Stimulated activated effector memory CD8-positive, alpha-beta T cell treated with anti-CD3 and anti-CD28 coated beads, Interleukin-12 subunit alpha, Interleukin-12 subunit beta, amount 100 ng/mL, for 72 hours (primary cell): ENCODE results near the gene PTMA.

ENCODE experiments used
- ATAC-seq: fragments of 150-1000 bp; cut with Tn5 transposase; 2 replicates; pipeline ENCODE4 v1.10.0; 2021
- DNase-seq, 2 donors: peaks; one replicate each; pipeline ENCODE4 v3.0.0; 2021 to 2022; ENCODE audit warnings: low spot score in 2 of 2
- H3K27ac Mint-ChIP-seq: one replicate; pipeline ENCODE4 v1.8.0; 2022; ENCODE audit warnings: mild to moderate bottlenecking, mixed read lengths
- H3K36me3 Mint-ChIP-seq: one replicate; pipeline ENCODE4 v1.8.0; 2022; ENCODE audit warnings: mild to moderate bottlenecking, mixed read lengths
- H3K4me1 Mint-ChIP-seq: one replicate; pipeline ENCODE4 v1.8.0; 2022; ENCODE audit warnings: mixed read lengths
- H3K4me3 Mint-ChIP-seq: one replicate; pipeline ENCODE4 v1.8.0; 2022; ENCODE audit warnings: mild to moderate bottlenecking, mixed read lengths
- H3K9me3 Mint-ChIP-seq: one replicate; pipeline ENCODE4 v1.8.0; 2022; ENCODE audit warnings: mixed read lengths

Gene PTMA

GRCh38 chr2:231715988-231716616 is 7.8 kb downstream of the PTMA start:
- Mint-ChIP-seq H3K36me3 (peaks cover 48% of the 10 kb centered on the region), H3K4me1 (peaks cover 55% of the 10 kb centered on the region), H3K4me3 (no peak overlapping the region), H3K27ac (peak overlapping the region; percentile 53), H3K9me3 (no peaks in the 10 kb centered on the region)
- no peak for ATAC-seq
- no peak for DNase-seq

DNA sequence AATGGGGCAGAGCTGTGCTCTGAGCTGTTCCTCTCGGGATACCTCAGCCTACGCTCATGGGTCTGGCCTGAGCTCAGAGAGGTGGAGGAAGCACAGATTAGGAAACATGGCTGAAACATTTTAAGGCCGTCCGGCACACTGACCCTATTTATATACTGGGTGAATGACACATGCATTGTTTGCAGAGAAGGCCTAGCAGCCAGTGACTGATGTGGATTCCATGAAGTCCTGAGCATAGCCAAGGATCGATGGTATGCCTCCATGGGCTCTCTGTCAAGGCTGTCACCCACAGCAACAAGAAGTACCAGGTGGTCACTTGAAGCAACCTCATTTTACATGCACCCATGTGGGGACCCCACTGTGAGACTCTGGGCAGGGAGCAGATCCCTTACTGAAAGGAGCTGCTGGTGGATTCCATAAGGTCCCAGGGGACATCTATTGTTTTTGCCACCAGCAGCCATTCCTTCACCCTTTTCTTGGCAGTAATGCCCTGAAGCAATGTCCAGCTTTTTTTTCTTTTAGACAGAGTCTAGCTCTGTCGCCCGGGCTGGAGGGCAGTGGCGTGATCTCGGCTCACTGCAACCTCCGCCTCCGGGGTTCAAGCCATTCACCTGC is 8.4 kb downstream of the PTMA start:
- no peak overlapping the region for H3K27ac Mint-ChIP-seq
- no peak for ATAC-seq
- H3K9me3 Mint-ChIP-seq = no peaks in the 10 kb centered on the region
- peaks cover 53% of the 10 kb centered on the region for H3K4me1 Mint-ChIP-seq
- no peak for DNase-seq
- no peak overlapping the region for H3K4me3 Mint-ChIP-seq
- peaks cover 41% of the 10 kb centered on the region for H3K36me3 Mint-ChIP-seq

GRCh38 chr2:231717281-231718171 is 9.2 kb downstream of the PTMA start:
- Mint-ChIP-seq H3K4me1 (peaks cover 46% of the 10 kb centered on the region), H3K27ac (no peak overlapping the region), H3K4me3 (no peak overlapping the region), H3K9me3 (no peaks in the 10 kb centered on the region), H3K36me3 (peaks cover 33% of the 10 kb centered on the region)
- ATAC-seq (no peak), DNase-seq (no peak)

DNA sequence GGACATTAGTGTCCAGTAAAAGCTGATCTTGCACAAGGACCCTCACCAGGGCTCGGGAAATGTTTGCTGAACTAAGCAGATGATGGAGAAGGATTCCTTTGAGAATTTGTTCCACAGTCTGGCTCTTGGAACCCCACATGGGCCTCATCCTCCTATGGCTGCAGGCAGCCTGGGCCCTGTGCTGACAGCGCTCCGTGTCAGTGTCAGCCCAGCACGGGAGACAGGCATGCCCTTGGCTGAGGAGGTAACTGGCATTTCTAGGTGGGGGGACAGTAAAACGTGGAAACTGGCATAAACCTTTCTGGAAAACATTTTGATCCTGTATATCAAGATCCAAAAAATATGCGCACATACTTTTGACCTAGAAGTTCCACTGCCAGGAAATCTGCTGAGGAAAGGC is 10.5 kb downstream of the PTMA start:
- ATAC-seq = no peak
- Mint-ChIP-seq H3K27ac (no peak overlapping the region), H3K4me3 (no peak overlapping the region), H3K36me3 (peaks cover 21% of the 10 kb centered on the region), H3K4me1 (peaks cover 37% of the 10 kb centered on the region), H3K9me3 (no peaks in the 10 kb centered on the region)
- no peak for DNase-seq

DNA sequence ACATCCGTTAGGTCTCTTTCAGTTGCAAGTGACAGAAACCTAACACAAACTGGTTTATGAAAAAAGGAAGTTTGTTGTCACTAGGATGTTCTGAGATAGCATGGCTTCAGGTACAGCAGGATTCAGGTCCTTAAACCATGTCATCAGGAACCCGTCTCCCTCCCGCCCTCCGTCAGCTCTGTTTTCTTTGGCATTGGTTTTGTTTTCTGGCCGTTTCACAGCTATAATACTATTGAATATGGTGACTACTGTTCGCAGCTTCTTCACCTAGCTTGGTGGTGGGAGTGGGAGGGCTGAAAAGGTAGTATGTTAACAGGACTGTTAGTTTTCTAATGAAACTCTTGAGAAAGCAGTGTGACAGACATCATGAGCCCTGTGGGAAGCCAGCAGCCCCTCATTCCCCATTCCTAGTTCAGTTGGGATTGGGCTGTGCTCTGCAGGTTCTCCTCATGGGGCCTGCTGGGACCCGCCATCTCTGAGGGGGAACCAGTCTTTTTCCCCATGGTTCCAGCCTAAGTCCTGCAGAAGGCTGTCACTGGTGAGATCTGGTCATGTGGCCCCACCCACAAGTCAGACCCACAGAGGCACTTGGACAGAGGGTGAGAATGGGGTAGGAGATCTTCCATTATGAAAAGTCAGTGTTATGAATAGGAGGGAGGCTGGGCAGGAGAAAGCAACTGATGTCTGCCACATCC is 12.1 kb downstream of the PTMA start:
- ATAC-seq = no peak
- no peak overlapping the region for H3K4me3 Mint-ChIP-seq
- no peak overlapping the region for H3K27ac Mint-ChIP-seq
- DNase-seq = no peak
- H3K4me1 Mint-ChIP-seq = peaks cover 22% of the 10 kb centered on the region
- no peaks in the 10 kb centered on the region for H3K9me3 Mint-ChIP-seq
- H3K36me3 Mint-ChIP-seq = peaks cover 9% of the 10 kb centered on the region

GRCh38 chr2:231720987-231721966 is 13.0 kb downstream of the PTMA start:
- no peak overlapping the region for H3K4me3 Mint-ChIP-seq
- ATAC-seq = peak; percentile 84
- peaks cover 2% of the 10 kb centered on the region for H3K36me3 Mint-ChIP-seq
- no peak for DNase-seq
- no peaks in the 10 kb centered on the region for H3K9me3 Mint-ChIP-seq
- H3K27ac Mint-ChIP-seq = no peak overlapping the region
- peaks cover 13% of the 10 kb centered on the region for H3K4me1 Mint-ChIP-seq

DNA sequence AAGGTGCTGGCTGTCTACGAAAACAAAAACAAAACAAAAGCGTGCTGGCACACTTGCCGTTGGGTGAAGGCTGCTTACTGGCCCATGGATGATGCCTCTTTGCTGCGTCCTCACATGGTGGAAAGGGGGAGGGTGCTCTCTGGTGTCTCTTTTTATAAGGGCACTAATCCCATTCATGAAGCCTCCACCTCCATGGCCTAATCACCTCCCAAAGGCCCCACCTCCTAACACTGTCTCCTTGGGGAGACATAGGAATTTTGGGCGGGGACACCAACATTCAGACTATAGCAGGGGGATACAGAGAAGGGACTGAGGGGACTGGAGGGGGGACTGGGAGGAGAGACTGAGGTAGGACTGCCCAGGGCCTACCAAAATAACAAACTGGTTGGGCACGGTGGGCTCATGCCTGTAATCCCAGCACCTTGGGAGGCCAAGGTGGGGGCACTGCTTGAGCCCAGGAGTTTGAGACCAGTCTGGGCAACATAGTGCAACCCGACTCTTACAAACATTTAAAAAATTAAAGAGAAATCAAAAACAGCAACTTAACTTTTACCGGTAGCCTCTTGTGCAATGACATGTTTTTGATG is 14.5 kb downstream of the PTMA start:
- Mint-ChIP-seq H3K4me3 (no peak overlapping the region), H3K4me1 (peaks cover 12% of the 10 kb centered on the region), H3K36me3 (no peaks in the 10 kb centered on the region), H3K9me3 (no peaks in the 10 kb centered on the region), H3K27ac (no peak overlapping the region)
- ATAC-seq (no peak), DNase-seq (no peak)

GRCh38 chr2:231725476-231725875 is 17.2 kb downstream of the PTMA start:
- Mint-ChIP-seq H3K27ac (no peak overlapping the region), H3K9me3 (no peaks in the 10 kb centered on the region), H3K4me1 (peaks cover 11% of the 10 kb centered on the region), H3K4me3 (no peak overlapping the region), H3K36me3 (peaks cover 8% of the 10 kb centered on the region)
- ATAC-seq = no peak
- no peak for DNase-seq

- no peaks in the 10 kb centered on the region for H3K9me3 Mint-ChIP-seq
- peaks cover 12% of the 10 kb centered on the region for H3K36me3 Mint-ChIP-seq
- no peak overlapping the region for H3K27ac Mint-ChIP-seq
- DNase-seq (no peak), ATAC-seq (no peak)
- no peak overlapping the region for H3K4me3 Mint-ChIP-seq
- H3K4me1 Mint-ChIP-seq = peaks cover 3% of the 10 kb centered on the region
Observed at GRCh38 chr2:231726276-231726675, 18.0 kb downstream of the PTMA start.

GRCh38 chr2:231727621-231728020 is 19.3 kb downstream of the PTMA start:
- peaks cover 15% of the 10 kb centered on the region for H3K36me3 Mint-ChIP-seq
- no peak overlapping the region for H3K4me3 Mint-ChIP-seq
- no peak for DNase-seq
- no peaks in the 10 kb centered on the region for H3K4me1 Mint-ChIP-seq
- H3K27ac Mint-ChIP-seq = no peak overlapping the region
- H3K9me3 Mint-ChIP-seq = no peaks in the 10 kb centered on the region
- no peak for ATAC-seq

DNA sequence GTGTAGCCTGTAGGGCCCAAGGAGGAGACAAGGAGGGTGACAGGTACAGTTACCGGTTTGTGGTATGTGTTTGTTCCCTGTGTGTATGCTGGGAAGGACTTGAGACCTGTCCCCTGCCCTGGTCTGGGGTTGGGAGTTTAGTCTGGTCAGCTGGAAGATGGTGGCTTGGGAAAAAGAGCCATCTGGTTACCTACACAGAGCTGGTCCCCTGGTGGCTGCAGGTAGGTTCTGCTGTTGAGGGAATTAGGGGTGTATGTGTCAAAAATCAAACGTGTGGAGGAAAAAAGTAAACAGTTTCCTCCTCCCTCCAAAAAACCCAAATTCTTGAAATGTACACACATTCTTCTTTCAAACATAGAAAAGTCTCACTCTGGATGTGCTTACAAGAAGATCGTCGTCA is 24.3 kb downstream of the PTMA start:
- no peak for ATAC-seq
- peaks cover 60% of the 10 kb centered on the region for H3K36me3 Mint-ChIP-seq

GRCh38 chr2:231737761-231738160 is 29.4 kb downstream of the PTMA start:
- H3K4me1 Mint-ChIP-seq = no peaks in the 10 kb centered on the region
- no peaks in the 10 kb centered on the region for H3K9me3 Mint-ChIP-seq
- H3K36me3 Mint-ChIP-seq = peaks cover 56% of the 10 kb centered on the region
- ATAC-seq (no peak), DNase-seq (no peak)
- no peak overlapping the region for H3K27ac Mint-ChIP-seq
- no peak overlapping the region for H3K4me3 Mint-ChIP-seq

More for the DNA sequence above, 24.3 kb downstream of the PTMA start:
- Mint-ChIP-seq H3K27ac (no peak overlapping the region), H3K4me3 (no peak overlapping the region), H3K4me1 (no peaks in the 10 kb centered on the region), H3K9me3 (no peaks in the 10 kb centered on the region)
- no peak for DNase-seq

DNA sequence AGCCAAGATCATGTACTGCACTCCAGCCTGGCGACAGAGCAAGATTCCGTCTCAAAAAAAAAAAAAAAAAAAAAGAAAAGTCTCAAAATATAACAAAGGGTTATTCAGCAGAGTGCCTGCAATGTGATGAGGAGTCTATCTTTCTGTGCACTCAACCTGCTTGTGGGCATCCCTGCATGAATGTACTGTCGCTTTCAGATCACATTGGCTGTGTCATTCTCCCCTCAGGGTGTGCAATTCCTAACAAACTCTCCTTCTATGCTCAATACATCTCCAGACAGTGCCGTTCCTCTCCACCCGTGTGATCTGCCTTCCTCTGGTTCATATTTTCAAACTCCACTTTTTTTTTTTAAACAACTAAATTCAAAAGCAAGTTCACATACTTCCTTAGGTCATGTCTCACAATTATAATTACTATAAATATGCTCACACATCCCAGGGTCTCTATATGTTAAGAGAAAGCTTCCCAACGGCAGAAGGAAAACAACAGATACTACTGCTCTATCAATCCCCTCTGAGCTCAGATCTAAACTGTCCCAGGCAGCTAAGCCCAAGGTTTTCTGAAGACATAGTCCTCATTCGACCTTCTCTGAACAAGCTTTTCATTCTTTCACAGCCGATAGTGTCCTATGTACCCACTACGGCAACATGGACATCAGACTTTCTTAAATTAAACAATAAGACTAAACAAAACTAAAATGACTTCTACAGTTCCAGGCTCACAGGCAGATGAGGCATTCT is 35.2 kb downstream of the PTMA start:
- ATAC-seq = no peak
- Mint-ChIP-seq H3K9me3 (no peaks in the 10 kb centered on the region), H3K36me3 (peaks cover 3% of the 10 kb centered on the region), H3K4me3 (no peak overlapping the region), H3K27ac (no peak overlapping the region), H3K4me1 (no peaks in the 10 kb centered on the region)
- DNase-seq = no peak
